ENCODE results near the gene RALGPS2.
A peak's percentile ranks its signal among the peaks of the same experiment; 100 is the strongest.

Gene RALGPS2

GRCh38 chr1:178919581-178919980 lies 194.5 kb downstream of the RALGPS2 start:
- Mint-ChIP-seq H3K27me3 (ENCODE audit: low read depth) (no peaks in the 10 kb centered on the region), H3K4me1 (no peaks in the 10 kb centered on the region), H3K36me3 (ENCODE audit: low read depth) (peaks cover 41% of the 10 kb centered on the region), H3K27ac (no peak overlapping the region), H3K9me3 (peaks cover 12% of the 10 kb centered on the region), H3K4me3 (no peak overlapping the region)
- TF ChIP-seq CTCF (IDR thresholded peaks at IDR 0.05; ENCODE audit: unreplicated experiment in 3 of 3): no peak

GRCh38 chr1:178921499-178921898 lies 196.5 kb downstream of the RALGPS2 start:
- H3K36me3 Mint-ChIP-seq (ENCODE audit: low read depth): peaks cover 43% of the 10 kb centered on the region

DNA sequence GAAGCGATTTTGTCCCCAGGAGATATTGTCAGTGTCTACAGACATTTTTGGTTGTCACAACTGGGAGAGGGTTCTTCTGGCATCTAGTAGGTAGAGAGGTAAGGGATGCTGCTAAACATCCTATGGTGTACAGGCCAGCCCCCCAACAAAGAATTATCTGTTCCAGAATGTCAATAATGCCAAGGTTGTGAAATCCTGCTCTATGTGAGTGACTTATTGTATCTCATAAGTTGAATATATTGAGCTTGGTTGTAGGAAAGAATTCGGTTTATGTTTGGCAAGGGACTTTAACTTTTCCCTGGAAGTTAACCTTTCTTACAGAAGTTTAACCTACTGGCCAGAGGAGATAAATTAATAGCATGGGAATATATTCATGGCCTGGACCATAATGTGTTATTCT lies 198.5 kb downstream of the RALGPS2 start:
- Mint-ChIP-seq H3K27ac (no peak overlapping the region), H3K36me3 (ENCODE audit: low read depth) (peaks cover 36% of the 10 kb centered on the region), H3K27me3 (ENCODE audit: low read depth) (no peaks in the 10 kb centered on the region), H3K4me1 (peaks cover 23% of the 10 kb centered on the region), H3K9me3 (peaks cover 18% of the 10 kb centered on the region), H3K4me3 (no peak overlapping the region)
- no peak for TF ChIP-seq CTCF (IDR thresholded peaks at IDR 0.05; ENCODE audit: unreplicated experiment in 3 of 3)

More at GRCh38 chr1:178921499-178921898, 196.5 kb downstream of the RALGPS2 start:
- Mint-ChIP-seq H3K27ac (no peak overlapping the region), H3K4me1 (peaks cover 8% of the 10 kb centered on the region), H3K27me3 (ENCODE audit: low read depth) (no peaks in the 10 kb centered on the region), H3K9me3 (peaks cover 18% of the 10 kb centered on the region), H3K4me3 (no peak overlapping the region)
- TF ChIP-seq CTCF (IDR thresholded peaks at IDR 0.05; ENCODE audit: unreplicated experiment in 3 of 3): no peak

DNA sequence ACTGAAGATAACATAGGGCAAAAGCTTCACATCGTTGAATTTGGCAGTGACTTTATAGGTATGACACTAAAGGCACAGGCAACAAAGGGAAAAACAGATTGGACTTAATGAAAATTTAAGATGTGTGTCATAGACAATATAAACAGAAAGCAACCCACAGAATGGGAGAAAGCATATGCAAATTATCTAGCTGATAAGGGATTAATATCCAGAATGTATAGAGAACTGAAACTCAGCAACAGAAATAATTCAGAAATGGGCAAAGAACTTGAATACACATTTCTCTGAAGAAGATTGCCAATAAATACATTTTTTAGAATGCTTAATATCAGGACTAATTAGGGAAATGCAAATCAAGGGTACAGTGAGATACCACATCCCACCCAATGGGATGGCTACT lies 201.0 kb downstream of the RALGPS2 start:
- H3K4me1 Mint-ChIP-seq: peaks cover 43% of the 10 kb centered on the region
- peak overlapping the region; percentile 47 to 54 (median 54) for H3K27ac Mint-ChIP-seq
- no peak overlapping the region for H3K4me3 Mint-ChIP-seq
- peaks cover 18% of the 10 kb centered on the region for H3K9me3 Mint-ChIP-seq
- H3K27me3 Mint-ChIP-seq (ENCODE audit: low read depth): no peaks in the 10 kb centered on the region
- H3K36me3 Mint-ChIP-seq (ENCODE audit: low read depth): peaks cover 35% of the 10 kb centered on the region
- TF ChIP-seq CTCF (IDR thresholded peaks at IDR 0.05; ENCODE audit: unreplicated experiment in 3 of 3): no peak

DNA sequence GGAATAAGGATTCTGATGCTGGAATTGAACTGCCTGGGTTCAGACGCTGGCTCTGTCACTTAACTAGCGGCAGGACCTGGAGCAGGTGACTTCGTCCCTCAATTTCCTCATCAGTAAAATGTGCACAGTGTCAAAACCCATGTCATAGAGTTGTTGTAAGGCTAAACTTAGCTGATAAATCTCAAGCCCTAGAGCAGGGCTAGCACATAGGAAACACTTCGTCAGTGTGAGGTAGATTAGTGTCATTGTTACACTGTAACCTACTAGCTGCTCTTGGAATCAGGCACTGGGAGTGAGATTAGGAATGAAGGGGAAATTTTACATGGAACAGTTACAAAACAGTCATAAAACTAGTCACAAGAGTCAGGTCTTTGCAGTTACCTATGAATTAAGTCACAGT lies 202.0 kb downstream of the RALGPS2 start:
- Mint-ChIP-seq H3K4me1 (peaks cover 50% of the 10 kb centered on the region), H3K4me3 (no peak overlapping the region), H3K36me3 (ENCODE audit: low read depth) (peaks cover 32% of the 10 kb centered on the region), H3K27me3 (ENCODE audit: low read depth) (no peaks in the 10 kb centered on the region), H3K27ac (peak overlapping the region in 2 of 3 experiments; percentile 54), H3K9me3 (peaks cover 18% of the 10 kb centered on the region)
- no peak for TF ChIP-seq CTCF (IDR thresholded peaks at IDR 0.05; ENCODE audit: unreplicated experiment in 3 of 3)

- peaks cover 60% of the 10 kb centered on the region for H3K4me1 Mint-ChIP-seq
- H3K27me3 Mint-ChIP-seq (ENCODE audit: low read depth): no peaks in the 10 kb centered on the region
- peaks cover 18% of the 10 kb centered on the region for H3K9me3 Mint-ChIP-seq
- no peak overlapping the region for H3K4me3 Mint-ChIP-seq
- peaks cover 26% of the 10 kb centered on the region for H3K36me3 Mint-ChIP-seq (ENCODE audit: low read depth)
- no peak for TF ChIP-seq CTCF (IDR thresholded peaks at IDR 0.05; ENCODE audit: unreplicated experiment in 3 of 3)
- peak overlapping the region; percentile 54 to 78 (median 69) for H3K27ac Mint-ChIP-seq
Observed at GRCh38 chr1:178928041-178928440, 203.0 kb downstream of the RALGPS2 start.
